GM18517 (cell line): Measurements from ENCODE around the gene CAMSAP2.

ENCODE experiments used
- ATAC-seq: cut with Tn5 transposase; IDR thresholded peaks from one replicate; pipeline ENCODE4 v1.9.1; 2021; ENCODE audit warnings: mild to moderate bottlenecking, moderate library complexity; ENCODE audit not compliant: unreplicated experiment

CAMSAP2 gene

DNA sequence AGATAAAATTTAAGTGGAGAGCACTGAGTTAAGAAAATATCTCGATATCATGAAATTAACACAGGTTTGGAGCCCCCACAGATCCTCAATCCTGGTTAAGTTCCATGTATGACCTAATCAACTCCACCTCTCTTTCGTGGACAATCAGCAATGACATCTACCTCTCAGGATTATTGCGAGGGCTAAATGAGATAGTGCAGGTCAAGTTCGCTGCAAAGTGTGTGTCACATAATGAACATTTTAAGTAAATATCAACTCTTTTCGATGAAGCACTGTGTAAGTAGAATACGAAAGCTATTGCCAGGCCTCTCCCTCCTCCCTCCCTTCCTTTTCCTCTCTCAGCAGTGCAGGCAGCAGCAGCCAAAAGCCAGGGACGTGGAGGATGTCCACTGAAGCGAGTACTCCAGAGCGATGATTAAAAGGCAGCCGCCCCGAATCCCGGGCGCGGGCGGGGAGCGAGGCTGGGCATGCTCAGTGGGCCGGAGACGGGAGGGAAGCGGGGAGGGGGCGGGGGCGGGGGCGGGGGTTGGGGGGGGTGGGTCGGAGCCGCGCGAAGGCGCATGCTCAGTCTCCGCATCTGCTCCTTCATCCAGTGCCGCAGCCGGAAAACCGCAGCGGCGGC lies at the start of gene CAMSAP2:
TSS of gene CAMSAP2 (plus strand) at position 567 of the 622 bp plus-strand sequence. CDS start 935 bp downstream, outside the sequence.
- ATAC-seq: peak; percentile 29

- no peak for ATAC-seq
Measured at GRCh38 chr1:200692316-200692715, 46.4 kb upstream of the CAMSAP2 start.

- ATAC-seq: no peak
Measured at GRCh38 chr1:200693327-200693726, 45.4 kb upstream of the CAMSAP2 start.

GRCh38 chr1:200694738-200695137 lies 44.0 kb upstream of the CAMSAP2 start:
- no peak for ATAC-seq

GRCh38 chr1:200699871-200700270 lies 38.8 kb upstream of the CAMSAP2 start:
- ATAC-seq: no peak

- no peak for ATAC-seq
Measured at GRCh38 chr1:200704986-200705500, 33.6 kb upstream of the CAMSAP2 start.

DNA sequence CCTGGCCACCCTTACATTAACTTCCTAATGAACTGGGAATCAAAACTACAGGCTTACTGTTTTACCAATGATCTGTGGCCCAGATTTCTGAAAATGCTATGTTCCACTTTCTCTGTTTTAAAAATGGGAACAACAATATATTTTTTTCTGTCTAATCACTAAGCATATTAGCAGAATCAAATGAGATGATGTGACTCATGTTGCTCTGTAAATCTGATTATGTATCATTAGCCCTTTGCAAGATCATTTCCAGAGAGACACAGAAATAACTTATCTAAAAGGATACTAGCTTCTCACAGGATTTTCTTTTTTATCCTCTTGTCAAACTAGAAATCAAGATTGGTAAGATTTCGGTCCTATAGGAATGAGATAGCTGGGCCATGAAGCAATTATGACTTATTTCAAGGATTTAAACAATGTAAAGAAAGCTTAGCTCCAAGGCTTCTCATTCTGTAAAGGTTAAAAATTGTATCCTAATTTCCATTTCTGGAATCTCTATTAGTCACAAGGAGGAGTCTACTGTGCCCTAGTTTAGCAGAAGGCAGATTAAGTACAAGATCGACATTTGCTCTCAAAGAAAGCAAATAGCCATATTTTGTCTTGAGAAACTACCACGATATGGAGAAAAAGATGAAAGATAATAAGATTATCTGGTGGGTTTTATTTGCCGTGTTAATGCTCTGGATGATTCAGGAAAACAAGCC lies 32.4 kb upstream of the CAMSAP2 start:
- no peak for ATAC-seq

GRCh38 chr1:200707116-200707515 lies 31.6 kb upstream of the CAMSAP2 start:
- no peak for ATAC-seq

DNA sequence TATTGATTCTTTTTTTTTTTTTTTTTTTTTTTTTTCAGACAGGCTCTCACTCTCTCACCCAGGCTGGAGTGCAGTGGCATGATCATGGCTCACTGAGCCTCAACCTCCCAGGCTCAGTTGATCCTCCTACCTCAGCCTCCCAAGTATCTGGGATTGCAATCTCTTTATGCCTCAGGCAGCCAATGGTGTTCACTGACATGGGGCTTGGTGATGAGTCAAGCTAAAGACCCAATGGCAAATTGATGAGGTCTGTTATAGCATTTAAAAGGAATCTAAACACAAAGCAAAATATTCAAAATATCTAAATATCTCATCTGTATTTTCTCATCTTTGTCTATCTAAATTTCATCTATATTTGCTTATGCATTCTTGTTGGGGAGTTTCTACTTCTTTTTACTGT lies 30.5 kb upstream of the CAMSAP2 start:
- ATAC-seq: no peak

GRCh38 chr1:200708769-200709168 lies 29.9 kb upstream of the CAMSAP2 start:
- no peak for ATAC-seq

- no peak for ATAC-seq
Measured at GRCh38 chr1:200710166-200710565, 28.5 kb upstream of the CAMSAP2 start.

GRCh38 chr1:200714504-200715187 lies 24.0 kb upstream of the CAMSAP2 start:
- ATAC-seq: no peak

DNA sequence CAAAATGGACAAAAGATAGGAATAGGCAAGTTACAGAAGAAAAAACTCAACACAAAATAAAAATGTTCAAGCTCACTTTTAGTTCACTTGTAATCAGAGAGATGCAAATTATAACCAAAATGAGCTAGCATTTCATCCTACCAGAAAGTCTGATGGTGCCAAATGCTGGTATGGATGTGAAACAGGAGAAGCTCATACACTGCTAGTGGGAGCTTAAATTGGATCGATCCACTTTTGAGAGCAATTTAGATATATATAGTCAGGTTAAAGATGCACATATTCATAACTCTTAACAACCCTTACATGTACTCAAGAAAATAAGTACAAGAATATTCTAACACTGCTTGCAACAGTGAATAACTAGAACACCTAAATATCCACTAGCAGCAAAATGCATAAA lies 18.5 kb upstream of the CAMSAP2 start:
- ATAC-seq: no peak

- no peak for ATAC-seq
Measured at GRCh38 chr1:200724064-200724463, 14.6 kb upstream of the CAMSAP2 start.

DNA sequence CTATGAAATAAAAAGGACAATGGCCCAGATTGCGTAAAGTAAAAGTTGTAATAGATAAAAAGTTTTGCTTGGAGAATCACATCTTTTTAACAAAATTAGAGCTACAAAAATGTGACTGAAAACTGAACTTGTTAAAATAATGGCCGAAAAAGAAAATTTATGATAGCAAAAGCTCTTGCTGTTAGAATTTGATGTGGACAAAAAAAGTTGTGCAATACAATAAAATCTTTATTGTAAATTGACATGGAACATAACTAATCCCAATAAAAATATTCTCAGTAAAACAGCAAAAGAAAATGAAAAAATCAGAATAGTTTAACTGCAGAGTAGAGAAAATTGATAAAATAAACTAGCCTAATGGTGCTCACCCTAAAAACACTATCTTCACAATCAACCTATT lies 11.4 kb upstream of the CAMSAP2 start:
- ATAC-seq: no peak

DNA sequence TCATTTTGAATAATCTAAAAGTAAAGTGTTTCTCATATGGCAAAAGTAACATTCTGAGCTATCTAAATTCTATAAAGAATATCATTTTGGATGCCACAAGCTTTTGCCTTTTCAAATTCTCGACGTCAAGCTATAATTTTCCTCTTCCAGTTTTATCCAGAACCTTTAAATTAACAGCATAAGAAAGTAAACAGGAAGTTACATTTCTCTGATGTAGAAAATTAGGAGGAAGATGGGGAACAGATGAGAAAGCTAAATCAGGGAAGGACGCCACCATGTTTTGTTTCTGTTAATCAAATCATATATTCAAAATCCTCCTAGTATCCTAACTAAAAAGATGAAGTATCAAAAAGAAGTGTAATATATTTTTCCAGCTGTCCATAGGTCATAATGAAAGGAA lies 8.8 kb upstream of the CAMSAP2 start:
- ATAC-seq: no peak

DNA sequence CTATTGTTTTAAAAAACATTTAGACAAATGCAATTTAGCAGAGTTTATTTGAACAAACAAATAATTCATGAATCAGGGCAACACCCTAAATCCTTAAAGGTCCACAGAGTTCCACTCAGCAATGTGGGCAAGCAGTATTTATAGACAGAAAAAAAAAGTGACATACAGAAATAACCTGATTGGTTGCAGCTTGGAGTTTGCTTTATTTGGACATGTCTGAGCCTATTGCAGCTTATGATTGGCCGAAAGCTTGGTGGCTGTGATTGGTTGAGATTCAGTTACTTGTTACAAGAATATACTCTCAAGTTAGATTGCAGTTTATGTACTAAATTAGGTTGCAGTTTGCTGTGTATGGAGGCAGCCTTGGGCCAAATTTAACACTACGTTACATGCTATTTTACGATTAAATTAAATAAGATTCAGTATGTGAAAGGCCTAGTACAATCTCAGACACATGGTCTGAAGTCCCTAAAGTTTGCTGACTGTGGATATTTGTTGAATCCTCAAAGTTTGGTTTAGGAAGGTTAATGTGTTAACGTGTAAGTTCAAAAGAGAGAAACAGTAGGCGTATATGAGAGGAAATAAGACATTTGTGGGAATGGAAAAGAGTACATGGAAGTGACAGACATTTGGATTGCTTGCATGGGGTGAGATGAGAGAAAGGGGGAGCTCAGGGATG lies 6.9 kb upstream of the CAMSAP2 start:
- no peak for ATAC-seq

DNA sequence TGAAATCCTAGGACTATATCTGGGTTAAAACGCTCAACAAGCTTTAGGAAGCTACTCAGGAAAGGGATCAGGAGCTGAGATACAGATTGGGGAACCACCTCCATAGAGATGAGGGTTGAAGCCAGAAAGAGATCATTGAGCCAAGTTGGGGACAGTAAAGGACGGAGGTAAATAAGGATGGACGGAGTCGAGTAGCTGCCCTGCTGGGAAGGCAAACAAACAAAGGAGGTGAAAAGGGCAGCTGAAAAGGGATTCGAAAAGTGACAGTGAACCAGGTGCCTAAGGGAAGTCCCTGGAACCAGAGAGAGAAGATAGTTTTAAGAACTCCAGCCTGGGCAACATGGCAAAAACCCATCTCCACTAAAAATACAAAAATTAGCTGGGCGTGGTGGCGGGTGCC lies 6.3 kb upstream of the CAMSAP2 start:
- ATAC-seq: no peak

- ATAC-seq: no peak
Measured at GRCh38 chr1:200733907-200734306, 4.8 kb upstream of the CAMSAP2 start.

- ATAC-seq: no peak
Measured at GRCh38 chr1:200737647-200738291, 924 bp upstream of the CAMSAP2 start.
